Stomach (tissue), 9 donors: ENCODE results near the gene MRPL55. TPM values are rescaled to one million over a fixed set of nuclear protein-coding genes. Genes with fewer than 3 reads are reported as not detected.

Experiments
- DNase-seq, 2 donors: peaks; one replicate each; pipeline versions ENCODE4 v3.0.0 to v3.0.0-alpha.2; 2013 to 2019
- H3K27ac ChIP-seq, 5 donors: fragments of 200-600 bp in 4 of 5; sonication (generic) in 4 of 5; one replicate each; pipeline ENCODE4 v1.5.1; 2013 to 2019; ENCODE audit warnings: mild to moderate bottlenecking in 1 of 5, moderate library complexity in 1 of 5
- H3K27me3 ChIP-seq, 3 donors: fragments of 200-600 bp; sonication (generic); one replicate each; pipeline ENCODE4 v1.5.1; 2017 to 2019; ENCODE audit warnings: mixed run types in 1 of 3
- H3K36me3 ChIP-seq, 4 donors: fragments of 200-600 bp; sonication (generic); 1 replicate in 3 of 4; 2 replicates in 1 of 4; pipeline ENCODE4 v1.5.1; 2016 to 2019
- H3K4me1 ChIP-seq, 4 donors: fragments of 200-600 bp; sonication (generic); one replicate each; pipeline ENCODE4 v1.5.1; 2016 to 2019
- H3K4me3 ChIP-seq, 4 donors: fragments of 200-600 bp; sonication (generic) in 3 of 4; one replicate each; pipeline ENCODE4 v1.5.1; 2016 to 2019; ENCODE audit warnings: mild to moderate bottlenecking in 1 of 4
- H3K9me3 ChIP-seq, 4 donors: fragments of 200-600 bp; sonication (generic); one replicate each; pipeline ENCODE4 v1.5.1; 2016 to 2019
- EP300 ChIP-seq: sonication (generic); formaldehyde crosslinking; IDR thresholded peaks from one replicate; pipeline ENCODE4 v1.6.1; 2017; ENCODE audit warnings: antibody characterized with exemption
- POLR2A ChIP-seq, 4 donors: fragments of 450-650 bp; IDR thresholded peaks; one replicate each; pipeline ENCODE4 v1.6.1; 2016; ENCODE audit warnings: antibody characterized with exemption in 4 of 4, control low read depth in 2 of 4, mild to moderate bottlenecking in 1 of 4, moderate library complexity in 1 of 4
- POLR2AphosphoS5 ChIP-seq, 3 donors: sonication (generic); formaldehyde crosslinking; IDR thresholded peaks; one replicate each; pipeline ENCODE4 v1.6.1; 2016; ENCODE audit warnings: antibody characterized with exemption in 3 of 3
- WGBS, 5 donors: extraction: QIAGEN DNeasy Blood & Tissue Kit in 3 of 5; methylation state at CpG; one replicate each; pipeline versions ENCODE4 v1.1.5 to v1.1.7; 2013 to 2018; 5-methylcytosine and 5-hydroxymethylcytosine counted together
- intact Hi-C: fragments of 100-400 bp; cut with DNase I; formaldehyde crosslinking; loops from one replicate; pipeline ENCODE4 v1.15.1; 2023; ENCODE audit warnings: low total_unique reads
- polyA plus RNA-seq, 3 donors: library from polyadenylated mRNA; stranded (reverse); fragments of 200-250 nt; gene quantifications; one replicate each; pipeline ENCODE4 v1.2.3, GENCODE V29; 2013
- total RNA-seq, 5 donors: library from RNA; depleted of rRNA; stranded (reverse); fragments of >200 nt; gene quantifications; one replicate each; pipeline versions ENCODE4 v1.1.0 to v1.2.3, GENCODE V29; 2014 to 2016
- TF ChIP-seq, protein P1 (sequence below), 7 experiments: fragments of 450-650 bp in 4 of 7; fragments of 200-600 bp in 3 of 7; sonication (generic) in 3 of 7; IDR thresholded peaks; one replicate each; pipeline ENCODE4 v1.5.1; 2016 to 2019; ENCODE audit warnings: antibody characterized with exemption in 7 of 7, control low read depth in 2 of 7, mild to moderate bottlenecking in 1 of 7
- donor health status: healthy with polysubstance abuse.
- donor health status: Bipolar disorder and iron deficiency.
- donor health status: healthy.

MRPL55 gene
- total and polyA plus RNA-seq, 8 donors = 18.7 to 158 (median 100) TPM

DNA sequence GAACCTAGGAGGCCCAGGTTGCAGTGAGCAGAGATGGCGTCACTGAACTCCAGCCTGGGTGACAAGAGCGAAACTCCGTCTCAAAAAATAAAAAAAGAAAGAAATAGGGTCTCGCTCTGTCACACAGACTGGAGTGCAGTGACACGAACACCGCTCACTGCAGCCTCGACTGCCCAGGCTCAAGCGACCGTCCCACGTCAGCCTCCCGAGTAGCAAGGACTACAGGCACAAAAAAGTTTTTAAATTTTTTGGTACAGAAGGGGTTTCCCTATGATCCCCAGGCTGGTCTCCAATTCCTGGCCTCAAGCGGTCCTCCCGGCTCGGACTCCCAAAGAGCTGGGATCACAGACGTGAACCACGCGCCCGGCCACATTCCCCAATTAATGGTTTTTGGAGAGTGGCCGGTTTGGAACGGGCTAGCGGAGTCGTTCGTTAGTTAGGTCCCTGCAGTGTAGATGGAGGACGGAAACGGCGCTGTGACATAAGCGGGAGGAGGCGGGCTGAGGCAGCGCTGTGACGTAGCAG is 30.4 kb upstream of the MRPL55 start:
- 20 to 32% (median 23%) methylated on average over 23 to 30 of the region's 30 CpGs for WGBS, 5 donors
- TF ChIP-seq POLR2AphosphoS5 (IDR thresholded peaks at IDR 0.05) (peak in 1 of 3 donors; percentile 17), EP300 (no peak), POLR2A (IDR thresholded peaks at IDR 0.05) (no peak)
- peak overlapping the region; percentile 65 to 97 (median 88) for H3K4me3 ChIP-seq
- no peaks in the 10 kb centered on the region for H3K27me3 ChIP-seq
- intact Hi-C loops = no loop called here
- H3K9me3 ChIP-seq = no peaks in the 10 kb centered on the region
- H3K27ac ChIP-seq = peak overlapping the region; percentile 97 to 99 (median 99)
- no peaks in the 10 kb centered on the region for H3K36me3 ChIP-seq
- peaks cover 36 to 44% (median 43%) of the 10 kb centered on the region in 4 donors for H3K4me1 ChIP-seq
- no peak for DNase-seq

DNA sequence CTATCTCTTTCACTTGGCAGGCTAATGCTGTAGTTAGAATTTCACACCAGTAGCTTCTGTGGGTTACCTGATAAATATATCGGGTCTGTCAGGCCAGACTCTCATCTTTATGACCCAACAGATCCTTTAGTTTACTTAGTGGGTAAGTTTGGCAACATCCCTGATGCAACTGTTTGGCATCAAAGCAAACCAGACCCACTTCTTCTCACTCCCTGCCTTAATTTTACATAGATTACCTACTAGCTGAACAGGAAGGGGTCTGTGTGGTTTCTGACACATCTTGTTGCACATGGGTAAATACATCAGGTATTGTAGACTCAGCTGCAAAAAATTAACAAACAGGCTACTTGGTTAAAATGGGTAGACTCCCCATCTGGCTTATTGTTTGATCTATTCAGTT is 27.8 kb upstream of the MRPL55 start:
- Histone ChIP-seq H3K4me3 (no peak overlapping the region), H3K27me3 (no peaks in the 10 kb centered on the region), H3K4me1 (peaks cover 11 to 18% (median 17%) of the 10 kb centered on the region in 4 donors), H3K36me3 (no peaks in the 10 kb centered on the region), H3K27ac (no peak overlapping the region), H3K9me3 (no peaks in the 10 kb centered on the region)
- DNase-seq = peak in 1 of 2 donors; percentile 36
- WGBS, 5 donors = 38 to 50% (median 41%) methylated on average over 1 of the region's 1 CpG
- TF ChIP-seq, protein P1, sequence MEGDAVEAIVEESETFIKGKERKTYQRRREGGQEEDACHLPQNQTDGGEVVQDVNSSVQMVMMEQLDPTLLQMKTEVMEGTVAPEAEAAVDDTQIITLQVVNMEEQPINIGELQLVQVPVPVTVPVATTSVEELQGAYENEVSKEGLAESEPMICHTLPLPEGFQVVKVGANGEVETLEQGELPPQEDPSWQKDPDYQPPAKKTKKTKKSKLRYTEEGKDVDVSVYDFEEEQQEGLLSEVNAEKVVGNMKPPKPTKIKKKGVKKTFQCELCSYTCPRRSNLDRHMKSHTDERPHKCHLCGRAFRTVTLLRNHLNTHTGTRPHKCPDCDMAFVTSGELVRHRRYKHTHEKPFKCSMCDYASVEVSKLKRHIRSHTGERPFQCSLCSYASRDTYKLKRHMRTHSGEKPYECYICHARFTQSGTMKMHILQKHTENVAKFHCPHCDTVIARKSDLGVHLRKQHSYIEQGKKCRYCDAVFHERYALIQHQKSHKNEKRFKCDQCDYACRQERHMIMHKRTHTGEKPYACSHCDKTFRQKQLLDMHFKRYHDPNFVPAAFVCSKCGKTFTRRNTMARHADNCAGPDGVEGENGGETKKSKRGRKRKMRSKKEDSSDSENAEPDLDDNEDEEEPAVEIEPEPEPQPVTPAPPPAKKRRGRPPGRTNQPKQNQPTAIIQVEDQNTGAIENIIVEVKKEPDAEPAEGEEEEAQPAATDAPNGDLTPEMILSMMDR (IDR thresholded peaks at IDR 0.05) = no peak
- TF ChIP-seq POLR2A (IDR thresholded peaks at IDR 0.05) (no peak), EP300 (no peak), POLR2AphosphoS5 (IDR thresholded peaks at IDR 0.05) (no peak)
- intact Hi-C loops = no loop called here

DNA sequence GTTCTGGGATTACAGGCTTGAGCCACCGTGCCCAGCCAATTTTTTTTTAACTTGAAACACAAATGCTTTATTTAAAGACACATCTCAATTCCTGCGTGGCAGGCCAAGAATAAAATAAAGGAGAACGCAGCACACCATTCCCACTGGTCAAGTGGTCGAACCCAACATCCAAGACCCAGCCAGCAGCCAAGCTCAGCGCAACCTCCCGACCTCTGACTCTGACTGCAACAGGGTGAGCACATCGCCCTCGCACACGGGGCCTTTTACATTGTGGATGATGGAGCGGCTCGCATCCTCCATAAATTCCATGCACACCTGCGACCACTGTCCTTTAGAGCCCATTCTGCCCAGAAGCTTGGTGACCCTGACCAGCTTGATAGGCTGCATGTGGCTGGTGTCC is 25.5 kb upstream of the MRPL55 start:
- Histone ChIP-seq H3K4me3 (no peak overlapping the region), H3K36me3 (no peaks in the 10 kb centered on the region), H3K27ac (no peak overlapping the region), H3K9me3 (no peaks in the 10 kb centered on the region), H3K4me1 (peaks cover 0 to 17% (median 12%) of the 10 kb centered on the region in 4 donors), H3K27me3 (no peaks in the 10 kb centered on the region)
- intact Hi-C loops = no loop called here
- WGBS, 5 donors = 84 to 91% (median 88%) methylated on average over 10 to 12 of the region's 12 CpGs
- no peak for DNase-seq
- TF ChIP-seq POLR2AphosphoS5 (IDR thresholded peaks at IDR 0.05) (no peak), EP300 (no peak), POLR2A (IDR thresholded peaks at IDR 0.05) (no peak)
- TF ChIP-seq, protein P1 (IDR thresholded peaks at IDR 0.05) = no peak

DNA sequence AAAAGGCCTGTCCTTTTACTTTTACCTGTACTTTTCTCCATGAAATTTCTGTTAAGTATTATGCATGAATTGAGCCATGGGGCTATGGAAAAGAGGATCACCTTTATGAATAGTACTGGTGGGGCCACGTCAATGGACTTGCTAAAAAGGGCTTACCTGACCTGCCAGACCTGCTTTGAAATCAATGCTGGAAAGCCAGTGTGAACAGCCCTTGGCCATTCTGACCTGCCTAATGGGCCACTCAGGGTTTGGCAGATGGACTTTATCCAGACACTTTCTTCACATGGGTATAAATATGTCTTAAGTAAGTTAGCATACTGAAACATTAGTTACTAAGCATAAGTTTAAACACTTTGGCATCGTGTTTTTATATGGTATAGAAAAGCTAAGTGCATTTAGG is 22.7 kb upstream of the MRPL55 start:
- DNase-seq = peak in 1 of 2 donors; percentile 34
- intact Hi-C loops = no loop called here
- peak overlapping the region in 2 of 5 donors; percentile 31 to 61 for H3K27ac ChIP-seq

More for the DNA sequence above, 22.7 kb upstream of the MRPL55 start:
- Histone ChIP-seq H3K27me3 (peaks cover 0 to 7% (median 0%) of the 10 kb centered on the region in 3 donors), H3K4me1 (peaks cover 0 to 12% (median 7%) of the 10 kb centered on the region in 4 donors), H3K9me3 (no peaks in the 10 kb centered on the region), H3K4me3 (no peak overlapping the region), H3K36me3 (no peaks in the 10 kb centered on the region)
- WGBS, 5 donors = 62 to 79% (median 76%) methylated on average over 2 of the region's 2 CpGs
- TF ChIP-seq, protein P1 (IDR thresholded peaks at IDR 0.05) = no peak
- TF ChIP-seq POLR2AphosphoS5 (IDR thresholded peaks at IDR 0.05) = no peak
- no peak for TF ChIP-seq POLR2A (IDR thresholded peaks at IDR 0.05)
- no peak for TF ChIP-seq EP300
